ENCODE measurements around the gene SYT7. TPM values are rescaled to one million over a fixed set of nuclear protein-coding genes. Genes with fewer than 3 reads are reported as not detected.
"Not testable (repeated sequence)": the region's sequence is repeated elsewhere in the genome, so short reads cannot be mapped to it uniquely, and the experiment has no call there.

Gene SYT7
- total RNA-seq, 1 experiment from 2014 or later = 0.48 TPM

- not testable (repeated sequence) for DNase-seq (ENCODE audit: low read depth)
Measured at GRCh38 chr11:61479360-61480058, 101.4 kb downstream of the SYT7 start.

- DNase-seq (ENCODE audit: low read depth) = no peak
Measured at GRCh38 chr11:61477727-61478148, 103.1 kb downstream of the SYT7 start.

GRCh38 chr11:61477126-61477525 lies 103.8 kb downstream of the SYT7 start:
- DNase-seq (ENCODE audit: low read depth) = no peak

- no peak for DNase-seq (ENCODE audit: low read depth)
Measured at GRCh38 chr11:61476371-61476770, 104.5 kb downstream of the SYT7 start.

- no peak for DNase-seq (ENCODE audit: low read depth)
Measured at GRCh38 chr11:61475433-61475832, 105.4 kb downstream of the SYT7 start.

- DNase-seq (ENCODE audit: low read depth) = no peak
Measured at GRCh38 chr11:61474013-61474643, 106.7 kb downstream of the SYT7 start.

- DNase-seq (ENCODE audit: low read depth) = peak; percentile 19
Measured at GRCh38 chr11:61473370-61474012, 107.4 kb downstream of the SYT7 start.

GRCh38 chr11:61472868-61473267 lies 108.0 kb downstream of the SYT7 start:
- no peak for DNase-seq (ENCODE audit: low read depth)

- DNase-seq (ENCODE audit: low read depth) = no peak
Measured at GRCh38 chr11:61472282-61472681, 108.6 kb downstream of the SYT7 start.

- DNase-seq (ENCODE audit: low read depth) = no peak
Measured at GRCh38 chr11:61468002-61468401, 112.9 kb downstream of the SYT7 start.

GRCh38 chr11:61467602-61468001 lies 113.3 kb downstream of the SYT7 start:
- not testable (repeated sequence) for DNase-seq (ENCODE audit: low read depth)

Other genes with a start within 250 kb of the SYT7 start
- 141 and 157 TPM in 2 replicates for gene DDB1, start 248.0 kb downstream of the SYT7 start, total RNA-seq (2014; rRNA removed; shearing (Covaris generic))
- gene TKFC, start 247.8 kb downstream of the SYT7 start, total RNA-seq (2014; rRNA removed; shearing (Covaris generic)) = 12.2 and 16.1 TPM in 2 replicates
- 58.5 and 64.4 TPM in 2 replicates for gene CYB561A3, start 219.2 kb downstream of the SYT7 start, total RNA-seq (2014; rRNA removed; shearing (Covaris generic))
- 62.4 and 99.0 TPM in 2 replicates for gene TMEM138, start 218.7 kb downstream of the SYT7 start, total RNA-seq (2014; rRNA removed; shearing (Covaris generic))
- gene TMEM216, start 188.5 kb downstream of the SYT7 start, total RNA-seq (2014; rRNA removed; shearing (Covaris generic)) = 11.2 and 11.3 TPM in 2 replicates
- 34.3 and 44.0 TPM in 2 replicates for gene CPSF7, start 151.1 kb downstream of the SYT7 start, total RNA-seq (2014; rRNA removed; shearing (Covaris generic))
- 45.8 and 48.6 TPM in 2 replicates for gene SDHAF2, start 151.0 kb downstream of the SYT7 start, total RNA-seq (2014; rRNA removed; shearing (Covaris generic))
- not detected in 2 replicates for gene LRRC10B, start 72.3 kb downstream of the SYT7 start, total RNA-seq (2014; rRNA removed; shearing (Covaris generic))
- 0.78 and 0.96 TPM in 2 replicates for gene DAGLA, start 99.3 kb upstream of the SYT7 start, total RNA-seq (2014; rRNA removed; shearing (Covaris generic))
- gene MYRF, start 171.6 kb upstream of the SYT7 start, total RNA-seq (2014; rRNA removed; shearing (Covaris generic)) = 0.10 and 0.12 TPM in 2 replicates
- gene TMEM258, start 211.5 kb upstream of the SYT7 start, total RNA-seq (2014; rRNA removed; shearing (Covaris generic)) = 158 and 203 TPM in 2 replicates
- 75.8 and 97.4 TPM in 2 replicates for gene FEN1, start 211.8 kb upstream of the SYT7 start, total RNA-seq (2014; rRNA removed; shearing (Covaris generic))
- gene FADS1, start 235.9 kb upstream of the SYT7 start, total RNA-seq (2014; rRNA removed; shearing (Covaris generic)) = 40.8 and 50.6 TPM in 2 replicates
- gene FADS2, start 247.2 kb upstream of the SYT7 start, total RNA-seq (2014; rRNA removed; shearing (Covaris generic)) = 42.3 and 48.8 TPM in 2 replicates